ENCODE data around the gene SAMD11. TPM values are rescaled to one million over a fixed set of nuclear protein-coding genes. Genes with fewer than 3 reads are reported as not detected.

The SAMD11 gene
- total and polyA plus RNA-seq, 10 of the 15 experiments (the other 5 are each of a cell fraction or from before 2014, with no cell fraction given): 0.04 to 0.31 (median 0.19) TPM; not detected in 6

DNA sequence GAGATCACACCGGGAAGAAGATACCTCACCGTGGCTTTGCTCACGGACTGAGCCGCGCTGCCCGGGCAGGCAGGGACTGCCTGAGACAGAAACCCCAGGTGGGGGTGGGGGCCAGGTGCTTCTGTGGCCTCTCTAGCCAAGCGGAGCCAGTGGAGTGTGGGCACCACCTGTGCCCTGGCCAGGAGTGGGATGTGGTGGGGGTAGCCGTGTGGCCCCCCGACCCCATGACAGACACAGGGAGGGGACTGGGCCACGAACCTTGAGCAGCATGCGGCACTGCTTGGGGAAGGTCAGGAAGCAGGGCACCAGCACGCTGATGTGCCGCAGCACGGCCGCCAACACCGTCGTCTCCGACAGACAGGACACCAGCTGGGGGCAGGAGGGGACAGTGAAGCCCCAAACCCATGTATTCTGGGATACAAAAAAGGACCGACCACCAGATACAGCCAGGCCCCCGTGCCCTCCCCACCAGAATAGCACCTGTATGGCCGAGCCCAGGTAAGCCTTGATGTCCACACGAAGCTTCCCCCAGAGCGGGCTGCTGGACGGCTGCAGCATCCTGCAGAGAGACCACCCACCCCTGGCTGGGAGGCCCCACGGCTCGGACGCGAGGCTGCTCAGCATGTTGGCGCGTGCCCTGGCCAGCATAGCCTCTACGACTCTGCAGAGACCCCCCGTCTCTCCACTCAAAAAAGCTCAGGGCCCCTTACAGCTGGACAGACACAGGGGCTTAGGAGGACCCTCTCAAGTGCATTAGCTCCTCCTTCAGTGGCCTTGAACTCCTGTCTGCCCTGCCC is 30.0 kb downstream of the SAMD11 start:
- no peak overlapping the region for H3K4me2 ChIP-seq (ENCODE audit: control insufficient read depth, insufficient read depth)
- in situ Hi-C loops (cut with MboI) (no loop called here), intact Hi-C loops (cut with micrococcal nuclease; ENCODE audit: unreplicated experiment) (no loop called here)
- TF ChIP-seq POLR2A (IDR thresholded peaks at IDR 0.05; ENCODE audit: low read depth, low read length): peak; percentile 5; the same call in 1 of the 2 replicates
- TF ChIP-seq, protein P1, sequence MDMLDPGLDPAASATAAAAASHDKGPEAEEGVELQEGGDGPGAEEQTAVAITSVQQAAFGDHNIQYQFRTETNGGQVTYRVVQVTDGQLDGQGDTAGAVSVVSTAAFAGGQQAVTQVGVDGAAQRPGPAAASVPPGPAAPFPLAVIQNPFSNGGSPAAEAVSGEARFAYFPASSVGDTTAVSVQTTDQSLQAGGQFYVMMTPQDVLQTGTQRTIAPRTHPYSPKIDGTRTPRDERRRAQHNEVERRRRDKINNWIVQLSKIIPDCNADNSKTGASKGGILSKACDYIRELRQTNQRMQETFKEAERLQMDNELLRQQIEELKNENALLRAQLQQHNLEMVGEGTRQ (IDR thresholded peaks at IDR 0.05; ENCODE audit: borderline replicate concordance, low read depth, low read length): no peak
- WGBS (ENCODE audit: insufficient coverage, insufficient replicate concordance, low lambda C conversion rate, missing lambda C conversion rate): 95% methylated on average over 32 of the region's 32 CpGs
- SMC1A ChIA-PET (ENCODE audit: uncharacterized antibody, unreplicated experiment): no interaction called here
- no peaks in the 10 kb centered on the region for H3K27me3 ChIP-seq (replicated peaks in 1 of 2; ENCODE audit: control insufficient read depth in 2 of 2, insufficient read depth in 2 of 2, low read length in 1 of 2)
- POLR2A ChIA-PET: no interaction called here
- H3K27ac ChIP-seq (ENCODE audit: control insufficient read depth, insufficient read depth): no peak overlapping the region
- DNase-seq (ENCODE audit: low read depth, low spot score) (no peak), FAIRE-seq (no peak), ATAC-seq (no peak)
- no peak overlapping the region for H2AFZ ChIP-seq (ENCODE audit: control insufficient read depth, low read depth, low read length)
- CTCF ChIA-PET: no interaction called here
- peaks cover 5% of the 10 kb centered on the region for H4K20me1 ChIP-seq (ENCODE audit: control insufficient read depth, insufficient read depth)
- no peak overlapping the region for H3K9ac ChIP-seq (ENCODE audit: control insufficient read depth, insufficient read depth, low read length)
- peaks cover 22 to 55% of the 10 kb centered on the region in 2 experiments for H3K36me3 ChIP-seq (ENCODE audit: control insufficient read depth in 2 of 2, insufficient read depth in 2 of 2, low read length in 1 of 2)
- no peak overlapping the region for H3K4me3 ChIP-seq
- peaks cover 16% of the 10 kb centered on the region for H3K79me2 ChIP-seq (ENCODE audit: control insufficient read depth, insufficient read depth, low read length)
- no TSS peak for BruUV-seq (replicated peaks)
- H3K4me1 ChIP-seq (ENCODE audit: control insufficient read depth, insufficient read depth, low read length): peaks cover 10% of the 10 kb centered on the region
- H3K9me3 ChIP-seq (replicated peaks; ENCODE audit: control insufficient read depth, insufficient read depth, low read length): no peaks in the 10 kb centered on the region
- RAD21 ChIA-PET (ENCODE audit: unreplicated experiment): no interaction called here

DNA sequence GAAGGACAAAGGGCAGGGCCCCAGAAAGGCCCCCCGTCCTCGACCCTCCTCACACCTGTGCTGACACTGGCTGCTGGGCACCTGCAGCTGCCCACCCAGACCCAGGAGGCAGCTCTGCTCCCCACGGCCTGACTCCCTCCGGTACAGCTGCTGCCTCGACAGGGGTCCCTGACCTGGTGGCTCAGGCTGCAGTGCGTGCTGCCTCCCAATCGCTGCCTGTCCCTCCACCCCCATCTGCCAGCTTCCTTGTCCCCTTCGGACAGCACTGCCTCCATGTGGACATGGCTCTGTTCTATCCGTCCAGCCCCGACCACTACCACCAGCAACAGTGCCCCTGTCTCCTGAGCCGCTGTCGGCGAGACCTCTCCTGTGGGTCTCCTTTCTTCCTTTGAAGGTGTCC is 31.2 kb downstream of the SAMD11 start:
- Histone ChIP-seq H3K36me3 (ENCODE audit: control insufficient read depth in 2 of 2, insufficient read depth in 2 of 2, low read length in 1 of 2) (peaks cover 18 to 49% of the 10 kb centered on the region in 2 experiments; a peak in 3 of 4 replicates), H3K79me2 (ENCODE audit: control insufficient read depth, insufficient read depth, low read length) (peaks cover 20% of the 10 kb centered on the region), H2AFZ (ENCODE audit: control insufficient read depth, low read depth, low read length) (no peak overlapping the region), H3K27ac (ENCODE audit: control insufficient read depth, insufficient read depth) (no peak overlapping the region), H3K4me3 (no peak overlapping the region), H3K4me2 (ENCODE audit: control insufficient read depth, insufficient read depth) (no peak overlapping the region), H3K4me1 (ENCODE audit: control insufficient read depth, insufficient read depth, low read length) (peaks cover 10% of the 10 kb centered on the region), H3K27me3 (replicated peaks in 1 of 2; ENCODE audit: control insufficient read depth in 2 of 2, insufficient read depth in 2 of 2, low read length in 1 of 2) (no peaks in the 10 kb centered on the region), H3K9me3 (replicated peaks; ENCODE audit: control insufficient read depth, insufficient read depth, low read length) (no peaks in the 10 kb centered on the region), H4K20me1 (ENCODE audit: control insufficient read depth, insufficient read depth) (peaks cover 3% of the 10 kb centered on the region; the same call in 1 of the 2 replicates), H3K9ac (ENCODE audit: control insufficient read depth, insufficient read depth, low read length) (no peak overlapping the region)
- FAIRE-seq: no peak
- RAD21 ChIA-PET (ENCODE audit: unreplicated experiment): no interaction called here
- no TSS peak for BruUV-seq (replicated peaks)
- in situ Hi-C loops (cut with MboI) (no loop called here), intact Hi-C loops (cut with micrococcal nuclease; ENCODE audit: unreplicated experiment) (no loop called here)
- SMC1A ChIA-PET (ENCODE audit: uncharacterized antibody, unreplicated experiment): no interaction called here
- POLR2A ChIA-PET: no interaction called here
- CTCF ChIA-PET: no interaction called here
- TF ChIP-seq POLR2A (IDR thresholded peaks at IDR 0.05; ENCODE audit: low read depth, low read length): 0 out of 2 replicates have a peak, but pooled peaks have one; percentile 9
- no peak for TF ChIP-seq YY1 (IDR thresholded peaks at IDR 0.05; ENCODE audit: low read depth, low read length)
- WGBS (ENCODE audit: insufficient coverage, insufficient replicate concordance, low lambda C conversion rate, missing lambda C conversion rate): 95% methylated on average over 13 of the region's 13 CpGs
- DNase-seq (ENCODE audit: low read depth, low spot score): no peak
- no peak for ATAC-seq
